ENCODE results near the gene SHKBP1.

GRCh38 chr19:40639638-40639982 lies 62.9 kb downstream of the SHKBP1 start:
- no peak for TF ChIP-seq REST (IDR thresholded peaks at IDR 0.05; ENCODE audit: insufficient read depth in 1 of 2, low read depth in 2 of 2, low read length in 2 of 2)
- no peak; the same call in 1 of the 2 replicates for TF ChIP-seq TAF1 (IDR thresholded peaks at IDR 0.05; ENCODE audit: borderline replicate concordance, insufficient read depth, low read length)
- no peak for TF ChIP-seq POLR2AphosphoS5 (IDR thresholded peaks at IDR 0.05; ENCODE audit: low read depth, low read length)
- no peak for TF ChIP-seq SIN3A (IDR thresholded peaks at IDR 0.05; ENCODE audit: borderline replicate concordance, insufficient read depth, low read length)
- no peak for TF ChIP-seq FOXP2 (optimal IDR thresholded peaks at IDR 0.05; ENCODE audit: borderline replicate concordance, extremely low read depth, extremely low read length, insufficient read depth)
